CD4-positive, alpha-beta memory T cell (primary cell): Measurements from ENCODE around the gene NGRN. TPM values are rescaled to one million over a fixed set of nuclear protein-coding genes. Genes with fewer than 3 reads are reported as not detected.

Experiments used
- CTCF ChIA-PET: fragments of 350-600 bp; sonication (Branson Sonifier 250); formaldehyde crosslinking; loops from one replicate; lab custom pipeline; 2021; ENCODE audit warnings: inconsistent platforms; ENCODE audit not compliant: partially characterized antibody; lab: Charles Lee
- POLR2A ChIA-PET: fragments of 350-600 bp; sonication (Branson Sonifier 250); formaldehyde crosslinking; loops from one replicate; lab custom pipeline; 2021; ENCODE audit not compliant: partially characterized antibody; lab: Charles Lee
- DNase-seq, 5 donors: peaks; one replicate each; pipeline versions ENCODE4 v3.0.0 to v3.0.0-alpha.2; 2020 to 2022; ENCODE audit warnings: mixed read lengths in 1 of 5
- H3K27ac ChIP-seq: one replicate; pipeline ENCODE4 v1.7.0; 2013; ENCODE audit warnings: low read depth, low read length
- H3K27me3 ChIP-seq: 2 replicates; pipeline ENCODE4 v1.7.0; 2013; ENCODE audit warnings: mild to moderate bottlenecking, low read length, moderate library complexity; ENCODE audit not compliant: insufficient read depth
- H3K36me3 ChIP-seq: 2 replicates; pipeline ENCODE4 v1.7.0; 2013; ENCODE audit warnings: mild to moderate bottlenecking, low read length, moderate library complexity; ENCODE audit not compliant: insufficient read depth
- H3K4me1 ChIP-seq: 2 replicates; pipeline ENCODE4 v1.7.0; 2013; ENCODE audit warnings: mild to moderate bottlenecking, low read length, moderate library complexity; ENCODE audit not compliant: insufficient read depth
- H3K4me3 ChIP-seq, 2 donors: one replicate each; pipeline ENCODE4 v1.7.0; 2013; ENCODE audit warnings: low read length in 2 of 2, mild to moderate bottlenecking in 1 of 2
- H3K9me3 ChIP-seq, 2 donors: one replicate each; pipeline ENCODE4 v1.7.0; 2013; ENCODE audit warnings: low read length in 2 of 2, control low read depth in 1 of 2; ENCODE audit not compliant: control insufficient read depth in 1 of 2
- H3K27ac Mint-ChIP-seq, 7 donors: one replicate each; pipeline ENCODE4 v1.8.0; 2020 to 2021; ENCODE audit warnings: mixed read lengths in 7 of 7, mild to moderate bottlenecking in 6 of 7, inconsistent platforms in 3 of 7, moderate library complexity in 3 of 7
- H3K27me3 Mint-ChIP-seq, 2 donors: one replicate each; pipeline ENCODE4 v1.8.0; 2020 to 2021; ENCODE audit warnings: mixed read lengths in 2 of 2
- H3K36me3 Mint-ChIP-seq, 2 donors: one replicate each; pipeline ENCODE4 v1.8.0; 2020 to 2021; ENCODE audit warnings: mixed read lengths in 2 of 2, inconsistent platforms in 1 of 2, mild to moderate bottlenecking in 1 of 2
- H3K4me1 Mint-ChIP-seq, 4 donors: one replicate each; pipeline ENCODE4 v1.8.0; 2020 to 2021; ENCODE audit warnings: mixed read lengths in 4 of 4, mild to moderate bottlenecking in 1 of 4
- H3K4me3 Mint-ChIP-seq, 8 donors: one replicate each; pipeline ENCODE4 v1.8.0; 2020 to 2021; ENCODE audit warnings: mixed read lengths in 8 of 8, mild to moderate bottlenecking in 7 of 8, moderate library complexity in 6 of 8, inconsistent platforms in 3 of 8
- H3K9me3 Mint-ChIP-seq, 8 donors: one replicate each; pipeline ENCODE4 v1.8.0; 2020 to 2021; ENCODE audit warnings: mixed read lengths in 8 of 8, mild to moderate bottlenecking in 5 of 8, inconsistent platforms in 3 of 8, moderate library complexity in 1 of 8
- intact Hi-C: fragments of 100-400 bp; cut with micrococcal nuclease; formaldehyde crosslinking; loops from one replicate; pipeline ENCODE4 v1.15.1; 2023
- polyA plus RNA-seq, 2 donors: library from polyadenylated mRNA; unstranded; fragments of 300-500 nt; fragmentation: Illumina TruSeq; gene quantifications; one replicate each; pipeline ENCODE4 v1.2.3, GENCODE V29; 2021
- total RNA-seq, 2 experiments: library from RNA; stranded (reverse); gene quantifications; one replicate each; pipeline ENCODE4 v1.2.3, GENCODE V29; 2021

NGRN gene
- total and polyA plus RNA-seq, 4 experiments from 2014 or later = 42.6 to 59.2 (median 49.4) TPM

DNA sequence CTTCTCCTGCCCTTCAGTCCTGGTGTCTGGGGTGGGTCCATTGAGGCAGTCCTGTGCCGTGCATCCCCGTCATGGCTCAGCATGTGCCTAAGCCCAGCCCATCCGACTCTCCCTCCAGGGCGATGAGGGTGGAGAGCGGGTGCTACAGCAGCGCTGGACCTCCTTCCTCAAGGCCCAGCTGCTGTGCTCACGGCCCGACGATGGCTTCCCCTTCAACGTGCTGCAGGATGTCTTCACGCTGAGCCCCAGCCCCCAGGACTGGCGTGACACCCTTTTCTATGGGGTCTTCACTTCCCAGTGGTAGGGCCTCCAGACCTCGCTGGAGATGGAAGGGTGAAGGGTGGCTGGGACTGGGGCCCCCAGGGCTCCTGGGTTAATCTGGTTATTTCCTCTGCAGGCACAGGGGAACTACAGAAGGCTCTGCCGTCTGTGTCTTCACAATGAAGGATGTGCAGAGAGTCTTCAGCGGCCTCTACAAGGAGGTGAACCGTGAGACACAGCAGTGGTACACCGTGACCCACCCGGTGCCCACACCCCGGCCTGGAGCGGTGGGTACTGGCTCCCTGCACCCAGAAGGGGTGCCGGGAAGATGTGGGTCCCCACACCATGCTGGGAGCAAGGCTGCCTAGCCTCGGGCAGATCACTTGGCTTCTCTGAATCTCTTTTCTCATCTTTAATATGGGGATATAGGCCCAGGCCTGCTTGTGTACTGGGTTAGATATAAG, 41.9 kb upstream of the NGRN start:
- Mint-ChIP-seq H3K27ac (peak overlapping the region in 1 of 7 donors; percentile 15), H3K4me3 (no peak overlapping the region), H3K27me3 (no peaks in the 10 kb centered on the region), H3K9me3 (no peaks in the 10 kb centered on the region), H3K36me3 (peaks cover 8 to 21% of the 10 kb centered on the region in 2 donors), H3K4me1 (peaks cover 6 to 12% (median 7%) of the 10 kb centered on the region in 4 donors)
- intact Hi-C loops = no loop called here
- Histone ChIP-seq H3K27ac (no peak overlapping the region), H3K9me3 (no peaks in the 10 kb centered on the region), H3K36me3 (peaks cover 28% of the 10 kb centered on the region), H3K4me1 (no peaks in the 10 kb centered on the region), H3K27me3 (no peaks in the 10 kb centered on the region), H3K4me3 (no peak overlapping the region)
- POLR2A ChIA-PET = interaction anchor here (1.3 kb wide), 1 partner anchor 9 kb away, joined by 3 read pairs; no protein-coding TSS in a partner anchor
- CTCF ChIA-PET = interaction anchor here (0.7 kb wide), 1 partner anchor 61 kb away, joined by 3 read pairs; no protein-coding TSS in a partner anchor
- DNase-seq = no peak

DNA sequence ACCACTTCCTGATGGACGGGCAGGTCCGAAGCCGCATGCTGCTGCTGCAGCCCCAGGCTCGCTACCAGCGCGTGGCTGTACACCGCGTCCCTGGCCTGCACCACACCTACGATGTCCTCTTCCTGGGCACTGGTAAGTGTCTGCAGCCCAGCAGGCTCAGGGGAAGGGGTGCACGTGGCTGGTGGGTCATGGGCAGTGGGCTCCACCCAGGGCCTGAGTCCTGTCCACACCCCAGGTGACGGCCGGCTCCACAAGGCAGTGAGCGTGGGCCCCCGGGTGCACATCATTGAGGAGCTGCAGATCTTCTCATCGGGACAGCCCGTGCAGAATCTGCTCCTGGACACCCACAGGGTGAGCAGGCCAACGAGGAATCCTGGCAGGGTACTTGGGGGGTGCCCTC, 40.4 kb upstream of the NGRN start:
- peaks cover 12% of the 10 kb centered on the region for H3K4me1 ChIP-seq
- DNase-seq = no peak
- ChIA-PET CTCF (no interaction called here), POLR2A (interaction anchor here (1.3 kb wide), 1 partner anchor 23 kb away, joined by 3 read pairs; no protein-coding TSS in a partner anchor)
- intact Hi-C loops = no loop called here
- Mint-ChIP-seq H3K27ac (no peak overlapping the region), H3K4me1 (peaks cover 4 to 18% (median 12%) of the 10 kb centered on the region in 4 donors), H3K36me3 (peaks cover 20 to 31% of the 10 kb centered on the region in 2 donors), H3K27me3 (no peaks in the 10 kb centered on the region), H3K9me3 (peaks cover 0 to 2% (median 0%) of the 10 kb centered on the region in 8 donors), H3K4me3 (no peak overlapping the region)
- H3K4me3 ChIP-seq = no peak overlapping the region
- H3K27ac ChIP-seq = no peak overlapping the region
- H3K9me3 ChIP-seq = no peaks in the 10 kb centered on the region
- H3K36me3 ChIP-seq = peaks cover 41% of the 10 kb centered on the region
- no peaks in the 10 kb centered on the region for H3K27me3 ChIP-seq

DNA sequence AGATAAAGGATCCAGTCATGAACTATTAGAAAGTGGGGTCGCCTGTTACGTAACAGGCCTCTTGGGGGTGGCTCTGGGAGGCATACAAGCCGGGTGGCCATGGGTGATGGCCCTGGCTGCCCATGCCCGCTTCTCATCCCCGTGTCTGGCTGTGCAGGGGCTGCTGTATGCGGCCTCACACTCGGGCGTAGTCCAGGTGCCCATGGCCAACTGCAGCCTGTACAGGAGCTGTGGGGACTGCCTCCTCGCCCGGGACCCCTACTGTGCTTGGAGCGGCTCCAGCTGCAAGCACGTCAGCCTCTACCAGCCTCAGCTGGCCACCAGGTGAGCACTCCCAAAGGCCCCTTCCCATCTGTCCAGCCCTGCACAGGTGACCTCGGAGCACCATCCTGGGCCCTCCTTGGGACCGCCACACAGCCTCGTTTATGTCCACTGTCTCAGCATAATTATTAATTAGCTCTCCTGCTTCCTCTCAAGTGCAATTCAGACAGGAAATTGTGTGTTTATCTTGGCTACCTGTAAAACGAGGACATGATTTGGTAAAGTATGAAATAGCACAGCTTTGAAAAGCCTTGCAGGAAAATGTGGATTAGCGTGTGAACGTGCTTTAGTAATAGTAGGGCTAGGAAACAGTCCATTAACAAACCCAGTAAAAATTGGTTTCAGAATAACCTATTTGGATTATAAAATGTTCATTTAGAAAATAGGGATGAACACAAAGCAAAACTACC, 39.8 kb upstream of the NGRN start:
- Mint-ChIP-seq H3K36me3 (peaks cover 21 to 32% of the 10 kb centered on the region in 2 donors), H3K9me3 (peaks cover 0 to 2% (median 0%) of the 10 kb centered on the region in 8 donors), H3K4me3 (no peak overlapping the region), H3K27me3 (no peaks in the 10 kb centered on the region), H3K27ac (peak overlapping the region in 4 of 7 donors; percentile 22 to 75 (median 50)), H3K4me1 (peaks cover 7 to 24% (median 15%) of the 10 kb centered on the region in 4 donors)
- POLR2A ChIA-PET = interaction anchor here (1.3 kb wide), 1 partner anchor 24 kb away, joined by 3 read pairs; no protein-coding TSS in a partner anchor
- Histone ChIP-seq H3K27me3 (no peaks in the 10 kb centered on the region), H3K4me1 (peaks cover 18% of the 10 kb centered on the region), H3K36me3 (peaks cover 47% of the 10 kb centered on the region), H3K9me3 (no peaks in the 10 kb centered on the region), H3K4me3 (no peak overlapping the region), H3K27ac (no peak overlapping the region)
- DNase-seq = no peak
- CTCF ChIA-PET = interaction anchor here (1.0 kb wide), 1 partner anchor 73 kb away, joined by 3 read pairs; no protein-coding TSS in a partner anchor
- intact Hi-C loops = no loop called here

DNA sequence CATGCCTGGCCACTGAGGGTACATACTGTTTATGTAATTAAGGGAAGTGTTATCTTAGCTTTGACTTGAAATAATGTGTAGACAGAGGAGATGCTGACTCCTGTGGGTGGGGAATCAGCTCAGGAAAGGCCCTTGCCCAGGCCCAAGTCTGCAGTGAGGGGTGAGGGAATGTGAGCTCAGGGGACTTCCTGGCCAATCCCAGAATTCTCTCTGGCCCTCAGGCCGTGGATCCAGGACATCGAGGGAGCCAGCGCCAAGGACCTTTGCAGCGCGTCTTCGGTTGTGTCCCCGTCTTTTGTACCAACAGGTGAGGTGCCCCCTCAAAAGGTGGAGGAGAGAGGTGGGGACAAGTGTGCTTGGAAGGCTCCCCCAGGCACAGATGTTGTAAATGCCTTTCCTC, 38.1 kb upstream of the NGRN start:
- peaks cover 0 to 4% (median 0%) of the 10 kb centered on the region in 8 donors for H3K9me3 Mint-ChIP-seq
- H3K27me3 Mint-ChIP-seq = no peaks in the 10 kb centered on the region
- Histone ChIP-seq H3K4me3 (no peak overlapping the region), H3K27ac (no peak overlapping the region), H3K9me3 (no peaks in the 10 kb centered on the region), H3K27me3 (no peaks in the 10 kb centered on the region), H3K4me1 (peaks cover 33% of the 10 kb centered on the region), H3K36me3 (peaks cover 47% of the 10 kb centered on the region)
- no peak for DNase-seq
- ChIA-PET CTCF (interaction anchor here (1.0 to 1.2 kb wide), 2 partner anchors 36 to 41 kb away, joined by 3 read pairs; no protein-coding TSS in a partner anchor), POLR2A (interaction anchor here (7.4 kb wide), 1 partner anchor 25 kb away, joined by 130 read pairs; the partner anchor contains the start of gene SEMA4B)
- H3K4me1 Mint-ChIP-seq = peaks cover 21 to 38% (median 31%) of the 10 kb centered on the region in 4 donors
- H3K36me3 Mint-ChIP-seq = peaks cover 29 to 41% of the 10 kb centered on the region in 2 donors
- intact Hi-C loops = no loop called here
- peak overlapping the region in 5 of 7 donors; percentile 17 to 79 (median 73) for H3K27ac Mint-ChIP-seq
- H3K4me3 Mint-ChIP-seq = peak overlapping the region in 1 of 8 donors; percentile 17

DNA sequence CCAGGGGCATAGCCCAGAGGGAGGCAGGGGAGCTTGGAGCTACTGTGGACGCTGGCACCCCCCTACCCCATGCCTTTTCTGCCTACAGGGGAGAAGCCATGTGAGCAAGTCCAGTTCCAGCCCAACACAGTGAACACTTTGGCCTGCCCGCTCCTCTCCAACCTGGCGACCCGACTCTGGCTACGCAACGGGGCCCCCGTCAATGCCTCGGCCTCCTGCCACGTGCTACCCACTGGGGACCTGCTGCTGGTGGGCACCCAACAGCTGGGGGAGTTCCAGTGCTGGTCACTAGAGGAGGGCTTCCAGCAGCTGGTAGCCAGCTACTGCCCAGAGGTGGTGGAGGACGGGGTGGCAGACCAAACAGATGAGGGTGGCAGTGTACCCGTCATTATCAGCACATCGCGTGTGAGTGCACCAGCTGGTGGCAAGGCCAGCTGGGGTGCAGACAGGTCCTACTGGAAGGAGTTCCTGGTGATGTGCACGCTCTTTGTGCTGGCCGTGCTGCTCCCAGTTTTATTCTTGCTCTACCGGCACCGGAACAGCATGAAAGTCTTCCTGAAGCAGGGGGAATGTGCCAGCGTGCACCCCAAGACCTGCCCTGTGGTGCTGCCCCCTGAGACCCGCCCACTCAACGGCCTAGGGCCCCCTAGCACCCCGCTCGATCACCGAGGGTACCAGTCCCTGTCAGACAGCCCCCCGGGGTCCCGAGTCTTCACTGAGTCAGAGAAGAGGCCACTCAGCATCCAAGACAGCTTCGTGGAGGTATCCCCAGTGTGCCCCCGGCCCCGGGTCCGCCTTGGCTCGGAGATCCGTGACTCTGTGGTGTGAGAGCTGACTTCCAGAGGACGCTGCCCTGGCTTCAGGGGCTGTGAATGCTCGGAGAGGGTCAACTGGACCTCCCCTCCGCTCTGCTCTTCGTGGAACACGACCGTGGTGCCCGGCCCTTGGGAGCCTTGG, 37.4 kb upstream of the NGRN start:
- H3K27ac ChIP-seq = peak overlapping the region; percentile 4
- Mint-ChIP-seq H3K36me3 (peaks cover 29 to 45% of the 10 kb centered on the region in 2 donors), H3K4me3 (no peak overlapping the region)

DNA sequence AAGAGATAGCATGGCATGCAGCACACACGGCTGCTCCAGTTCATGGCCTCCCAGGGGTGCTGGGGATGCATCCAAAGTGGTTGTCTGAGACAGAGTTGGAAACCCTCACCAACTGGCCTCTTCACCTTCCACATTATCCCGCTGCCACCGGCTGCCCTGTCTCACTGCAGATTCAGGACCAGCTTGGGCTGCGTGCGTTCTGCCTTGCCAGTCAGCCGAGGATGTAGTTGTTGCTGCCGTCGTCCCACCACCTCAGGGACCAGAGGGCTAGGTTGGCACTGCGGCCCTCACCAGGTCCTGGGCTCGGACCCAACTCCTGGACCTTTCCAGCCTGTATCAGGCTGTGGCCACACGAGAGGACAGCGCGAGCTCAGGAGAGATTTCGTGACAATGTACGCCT, 36.5 kb upstream of the NGRN start:
- peaks cover 25 to 46% (median 38%) of the 10 kb centered on the region in 4 donors for H3K4me1 Mint-ChIP-seq
- intact Hi-C loops = no loop called here
- H3K36me3 ChIP-seq = peaks cover 44% of the 10 kb centered on the region

More for the DNA sequence above, 37.4 kb upstream of the NGRN start:
- no peaks in the 10 kb centered on the region for H3K9me3 ChIP-seq
- peaks cover 41% of the 10 kb centered on the region for H3K4me1 ChIP-seq
- ChIA-PET CTCF (interaction anchor here (1.2 kb wide), 1 partner anchor 42 kb away, joined by 3 read pairs; no protein-coding TSS in a partner anchor), POLR2A (interaction anchor here (7.4 kb wide), 1 partner anchor 25 kb away, joined by 130 read pairs; the partner anchor contains the start of gene SEMA4B)
- H3K4me3 ChIP-seq = no peak overlapping the region
- intact Hi-C loops = no loop called here
- DNase-seq = no peak
- peaks cover 47% of the 10 kb centered on the region for H3K36me3 ChIP-seq
- Mint-ChIP-seq H3K4me1 (peaks cover 25 to 46% (median 37%) of the 10 kb centered on the region in 4 donors), H3K9me3 (peaks cover 0 to 4% (median 0%) of the 10 kb centered on the region in 8 donors), H3K27ac (peak overlapping the region; percentile 60 to 100 (median 95)), H3K27me3 (no peaks in the 10 kb centered on the region)
- H3K27me3 ChIP-seq = no peaks in the 10 kb centered on the region

More for the DNA sequence above, 36.5 kb upstream of the NGRN start:
- Mint-ChIP-seq H3K36me3 (peaks cover 28 to 44% of the 10 kb centered on the region in 2 donors), H3K27ac (peak overlapping the region; percentile 95 to 100 (median 97)), H3K27me3 (no peaks in the 10 kb centered on the region), H3K4me3 (peak overlapping the region in 1 of 8 donors; percentile 10), H3K9me3 (peaks cover 0 to 4% (median 0%) of the 10 kb centered on the region in 8 donors)
- Histone ChIP-seq H3K27ac (peak overlapping the region; percentile 4), H3K27me3 (no peaks in the 10 kb centered on the region), H3K4me3 (no peak overlapping the region), H3K4me1 (peaks cover 42% of the 10 kb centered on the region), H3K9me3 (no peaks in the 10 kb centered on the region)
- ChIA-PET POLR2A (interaction anchor here (7.4 kb wide), 1 partner anchor 26 kb away, joined by 130 read pairs; the partner anchor contains the start of gene SEMA4B), CTCF (no interaction called here)
- no peak for DNase-seq
